Panc1 (cell line): ENCODE data around the gene RPL21. TPM values are rescaled to one million over a fixed set of nuclear protein-coding genes. Genes with fewer than 3 reads are reported as not detected.

Experiments used
- ATAC-seq: fragments of 200-7000 bp; cut with Tn5 transposase; 2 replicates; pipeline ENCODE4 v1.9.1; 2020; ENCODE audit warnings: mild to moderate bottlenecking, moderate library complexity
- BruUV-seq: library from RNA; stranded (reverse); fragments of 400-500 nt; replicated peaks from 2 replicates; lab custom pipeline; 2021; lab: Mats Ljungman, UMichigan
- CTCF ChIA-PET: fragments of 300-600 bp; sonication (Branson Sonifier 250); formaldehyde crosslinking; loops from one replicate; lab custom pipeline; 2022; ENCODE audit warnings: antibody characterized with exemption; lab: Charles Lee
- POLR2A ChIA-PET: fragments of 300-600 bp; sonication (Branson Sonifier 250); formaldehyde crosslinking; loops from one replicate; lab custom pipeline; 2022; ENCODE audit warnings: antibody characterized with exemption; lab: Charles Lee
- DNase-seq: peaks from one replicate; pipeline ENCODE4 v3.0.0-alpha.2; 2010; ENCODE audit warnings: low read depth, low spot score
- H3K27ac ChIP-seq: 2 replicates; pipeline ENCODE4 v1.5.1; 2011; ENCODE audit warnings: mild to moderate bottlenecking, low read length, inconsistent platforms
- H3K27me3 ChIP-seq: fragments of 200-500 bp; sonication (Bioruptor generic); 2 replicates; pipeline ENCODE4 v1.6.0; 2014; ENCODE audit warnings: low read length, inconsistent platforms; ENCODE audit not compliant: control insufficient read depth, insufficient read depth
- H3K36me3 ChIP-seq: fragments of 200-500 bp; sonication (Bioruptor generic); 2 replicates; pipeline ENCODE4 v1.5.1; 2014; ENCODE audit warnings: inconsistent platforms, mild to moderate bottlenecking, low read length, moderate library complexity; ENCODE audit not compliant: control insufficient read depth, insufficient read depth
- H3K4me1 ChIP-seq: 2 replicates; pipeline ENCODE4 v1.5.1; 2011; ENCODE audit warnings: inconsistent platforms, mild to moderate bottlenecking, low read length, moderate library complexity; ENCODE audit not compliant: control insufficient read depth, insufficient read depth
- H3K4me3 ChIP-seq, 2 experiments: 2 replicates each; pipeline ENCODE4 v1.5.1; 2011 to 2012; ENCODE audit warnings: low read depth in 2 of 2, low read length in 2 of 2, mild to moderate bottlenecking in 2 of 2, inconsistent platforms in 1 of 2, moderate library complexity in 1 of 2
- H3K9me3 ChIP-seq: fragments of 200-500 bp; sonication (Bioruptor generic); 2 replicates; pipeline ENCODE4 v1.5.1; 2014; ENCODE audit warnings: low read depth, mild to moderate bottlenecking, inconsistent platforms, low read length, moderate library complexity; ENCODE audit not compliant: control insufficient read depth, insufficient read depth
- CTCF ChIP-seq: fragments of 450-650 bp; IDR thresholded peaks from 2 replicates; pipeline ENCODE4 v1.5.1; 2017; ENCODE audit warnings: mild to moderate bottlenecking
- POLR2AphosphoS5 ChIP-seq: IDR thresholded peaks from 2 replicates; pipeline ENCODE4 v1.6.1; 2012; ENCODE audit warnings: mild to moderate bottlenecking, low read depth, low read length, moderate library complexity
- SIN3A ChIP-seq: IDR thresholded peaks from 2 replicates; pipeline ENCODE4 v1.6.1; 2012; ENCODE audit warnings: low read depth, mild to moderate bottlenecking, low read length, moderate library complexity, borderline replicate concordance; ENCODE audit not compliant: insufficient read depth
- TCF7L2 ChIP-seq: IDR thresholded peaks from 2 replicates; pipeline ENCODE4 v1.6.1; 2011; ENCODE audit warnings: mild to moderate bottlenecking, low read depth, low read length, inconsistent platforms
- in situ Hi-C: cut with HindIII; loops from 2 replicates; pipeline ENCODE4 v1.10.0; 2016; ENCODE audit warnings: low sequenced_read_pairs, low pct_unique_long_range_greater_than_20kb
- intact Hi-C: fragments of 100-400 bp; cut with micrococcal nuclease; formaldehyde crosslinking; loops from one replicate; pipeline ENCODE4 v1.10.0; 2022; ENCODE audit not compliant: unreplicated experiment
- total RNA-seq: library from RNA; stranded (reverse); gene quantifications from one replicate; pipeline ENCODE4 v1.2.1, GENCODE V29; 2021; ENCODE audit not compliant: unreplicated experiment
- TF ChIP-seq, protein P1 (sequence below), 2 experiments: IDR thresholded peaks; 2 replicates each; pipeline ENCODE4 v1.6.1; 2011 to 2012; ENCODE audit warnings: low read depth in 2 of 2, control low read depth in 1 of 2, low read length in 1 of 2, mild to moderate bottlenecking in 1 of 2, moderate library complexity in 1 of 2; ENCODE audit not compliant: insufficient read depth in 1 of 2

RPL21 gene
- total RNA-seq, 1 experiment from 2014 or later = 702 TPM

DNA sequence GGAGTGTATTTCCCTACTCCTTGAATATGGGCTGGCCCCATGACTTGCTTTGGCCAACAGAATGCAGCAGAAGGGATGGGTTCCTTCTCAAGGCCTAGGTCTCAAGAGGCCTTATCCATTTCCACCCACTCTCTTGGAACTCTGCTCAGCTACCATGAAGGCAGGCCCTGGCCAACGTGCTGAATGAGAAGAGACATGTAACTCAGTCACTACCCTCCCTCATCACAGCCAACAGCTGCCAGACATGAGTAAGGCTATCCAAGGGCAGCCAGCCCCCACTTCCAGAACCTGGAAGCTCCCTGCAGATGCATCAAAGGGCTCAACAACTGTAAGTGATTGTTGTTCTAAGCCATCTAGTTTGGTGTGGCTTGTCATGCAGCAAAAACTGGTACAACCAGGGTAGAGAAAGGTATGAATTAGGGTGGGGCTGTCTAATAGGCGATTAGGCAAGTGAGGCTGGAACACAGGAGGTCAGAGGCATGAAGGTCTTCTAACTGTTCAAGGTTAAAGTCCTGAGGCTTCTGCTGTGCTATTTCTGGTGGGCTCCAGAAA, 17.8 kb downstream of the RPL21 start:
- ChIA-PET CTCF (no interaction called here), POLR2A (no interaction called here)
- H3K36me3 ChIP-seq = no peaks in the 10 kb centered on the region; the same call in 1 of the 2 replicates
- TF ChIP-seq TCF7L2 = no peak
- TF ChIP-seq, protein P1, sequence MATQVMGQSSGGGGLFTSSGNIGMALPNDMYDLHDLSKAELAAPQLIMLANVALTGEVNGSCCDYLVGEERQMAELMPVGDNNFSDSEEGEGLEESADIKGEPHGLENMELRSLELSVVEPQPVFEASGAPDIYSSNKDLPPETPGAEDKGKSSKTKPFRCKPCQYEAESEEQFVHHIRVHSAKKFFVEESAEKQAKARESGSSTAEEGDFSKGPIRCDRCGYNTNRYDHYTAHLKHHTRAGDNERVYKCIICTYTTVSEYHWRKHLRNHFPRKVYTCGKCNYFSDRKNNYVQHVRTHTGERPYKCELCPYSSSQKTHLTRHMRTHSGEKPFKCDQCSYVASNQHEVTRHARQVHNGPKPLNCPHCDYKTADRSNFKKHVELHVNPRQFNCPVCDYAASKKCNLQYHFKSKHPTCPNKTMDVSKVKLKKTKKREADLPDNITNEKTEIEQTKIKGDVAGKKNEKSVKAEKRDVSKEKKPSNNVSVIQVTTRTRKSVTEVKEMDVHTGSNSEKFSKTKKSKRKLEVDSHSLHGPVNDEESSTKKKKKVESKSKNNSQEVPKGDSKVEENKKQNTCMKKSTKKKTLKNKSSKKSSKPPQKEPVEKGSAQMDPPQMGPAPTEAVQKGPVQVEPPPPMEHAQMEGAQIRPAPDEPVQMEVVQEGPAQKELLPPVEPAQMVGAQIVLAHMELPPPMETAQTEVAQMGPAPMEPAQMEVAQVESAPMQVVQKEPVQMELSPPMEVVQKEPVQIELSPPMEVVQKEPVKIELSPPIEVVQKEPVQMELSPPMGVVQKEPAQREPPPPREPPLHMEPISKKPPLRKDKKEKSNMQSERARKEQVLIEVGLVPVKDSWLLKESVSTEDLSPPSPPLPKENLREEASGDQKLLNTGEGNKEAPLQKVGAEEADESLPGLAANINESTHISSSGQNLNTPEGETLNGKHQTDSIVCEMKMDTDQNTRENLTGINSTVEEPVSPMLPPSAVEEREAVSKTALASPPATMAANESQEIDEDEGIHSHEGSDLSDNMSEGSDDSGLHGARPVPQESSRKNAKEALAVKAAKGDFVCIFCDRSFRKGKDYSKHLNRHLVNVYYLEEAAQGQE (IDR thresholded peaks at IDR 0.05; ENCODE audit: insufficient read depth in 1 of 2, low read depth in 2 of 2, low read length in 1 of 2) = 0 out of 4 replicates have a peak, but pooled peaks have one; percentile 39 to 42
- ATAC-seq (no peak), DNase-seq (no peak)
- H3K9me3 ChIP-seq = no peaks in the 10 kb centered on the region
- H3K27me3 ChIP-seq = no peaks in the 10 kb centered on the region
- no peak overlapping the region for H3K27ac ChIP-seq
- H3K4me1 ChIP-seq = peaks cover 20% of the 10 kb centered on the region
- H3K4me3 ChIP-seq = no peak overlapping the region
- no TSS peak for BruUV-seq
- intact Hi-C loops = no loop called here
- in situ Hi-C loops = no loop called here

- POLR2A ChIA-PET = interaction anchor here (0.6 kb wide), 2 partner anchors 65 to 196 kb away, joined by 3 read pairs; no protein-coding TSS in a partner anchor
- TF ChIP-seq SIN3A (peak; percentile 91; the same call in 1 of the 2 replicates), POLR2AphosphoS5 (peak; percentile 96), TCF7L2 (no peak), CTCF (peak; percentile 92)
- TF ChIP-seq, protein P1 (IDR thresholded peaks at IDR 0.05; ENCODE audit: insufficient read depth in 1 of 2, low read depth in 2 of 2, low read length in 1 of 2) = no peak
- H3K4me3 ChIP-seq = peak within 1 kb of the TSS; percentile 69 to 72
- BruUV-seq = no TSS peak
- H3K27ac ChIP-seq = peak within 1 kb of the TSS; percentile 90
- H3K27me3 ChIP-seq = no peaks in the 10 kb centered on the region
- DNase-seq = no peak
- intact Hi-C loops (loop anchor here (10.0 kb wide), 1 partner anchor 286 kb away; no protein-coding TSS in a partner anchor), in situ Hi-C loops (no loop called here)
- H3K9me3 ChIP-seq = no peaks in the 10 kb centered on the region
- CTCF ChIA-PET = interaction anchor here (1.0 kb wide), 1 partner anchor 286 kb away, joined by 3 read pairs; no protein-coding TSS in a partner anchor
- H3K36me3 ChIP-seq = no peaks in the 10 kb centered on the region; the same call in 1 of the 2 replicates
- ATAC-seq = peak; percentile 92
- H3K4me1 ChIP-seq = peaks cover 16% of the 10 kb centered on the region
Observed at GRCh38 chr13:27270594-27271520, 19.5 kb downstream of the RPL21 start, which contains the start of gene RASL11A. TSS of gene RASL11A (plus strand) at chr13:27270830. CDS start at chr13:27270945, 115 bp downstream.
